Activated T-helper 9 cell treated with anti-CD3 and anti-CD28 coated beads, Interleukin-2, amount 50 U/mL, for 16 hours (primary cell): ENCODE results near the gene PLXNA1.

Experiments used
- DNase-seq: peaks from one replicate; pipeline ENCODE4 v3.0.0-alpha.2; 2020; ENCODE audit warnings: low read depth

The PLXNA1 gene

GRCh38 chr3:126987596-126987995 is 4.7 kb downstream of the PLXNA1 start:
- no peak for DNase-seq

GRCh38 chr3:126988451-126989021 is 5.6 kb downstream of the PLXNA1 start:
- no peak for DNase-seq

- DNase-seq = no peak
These were observed 6.6 kb downstream of the PLXNA1 start for GRCh38 chr3:126989316-126990023.

- no peak for DNase-seq
These were observed 7.2 kb downstream of the PLXNA1 start for GRCh38 chr3:126990024-126990700.

- DNase-seq = no peak
These were observed 8.0 kb downstream of the PLXNA1 start for GRCh38 chr3:126990890-126991289.

GRCh38 chr3:126991366-126992200 is 8.7 kb downstream of the PLXNA1 start:
- DNase-seq = no peak

GRCh38 chr3:126992216-126992615 is 9.3 kb downstream of the PLXNA1 start:
- DNase-seq = no peak

- no peak for DNase-seq
These were observed 9.9 kb downstream of the PLXNA1 start for GRCh38 chr3:126992776-126993175.

- DNase-seq = no peak
These were observed 10.5 kb downstream of the PLXNA1 start for GRCh38 chr3:126993436-126993835.

GRCh38 chr3:126994661-126995245 is 11.8 kb downstream of the PLXNA1 start:
- DNase-seq = no peak

- no peak for DNase-seq
These were observed 12.4 kb downstream of the PLXNA1 start for GRCh38 chr3:126995254-126995780.

GRCh38 chr3:126995926-126996512 is 13.1 kb downstream of the PLXNA1 start:
- no peak for DNase-seq

- no peak for DNase-seq
These were observed 14.0 kb downstream of the PLXNA1 start for GRCh38 chr3:126996905-126997304.

GRCh38 chr3:126997455-126998038 is 14.6 kb downstream of the PLXNA1 start:
- DNase-seq = no peak

- no peak for DNase-seq
These were observed 15.4 kb downstream of the PLXNA1 start for GRCh38 chr3:126998320-126998719.

GRCh38 chr3:126998728-126999127 is 15.8 kb downstream of the PLXNA1 start:
- no peak for DNase-seq

GRCh38 chr3:126999383-126999782 is 16.5 kb downstream of the PLXNA1 start:
- DNase-seq = no peak

GRCh38 chr3:127000119-127000518 is 17.2 kb downstream of the PLXNA1 start:
- no peak for DNase-seq

- DNase-seq = no peak
These were observed 17.8 kb downstream of the PLXNA1 start for GRCh38 chr3:127000761-127001160.

GRCh38 chr3:127001486-127002194 is 18.7 kb downstream of the PLXNA1 start:
- DNase-seq = no peak
